Panc1 (cell line): Measurements from ENCODE around the gene ZNF396.

Experiments
- CTCF ChIP-seq: fragments of 450-650 bp; IDR thresholded peaks from 2 replicates; pipeline ENCODE4 v1.5.1; 2017; ENCODE audit warnings: mild to moderate bottlenecking
- POLR2AphosphoS5 ChIP-seq: IDR thresholded peaks from 2 replicates; pipeline ENCODE4 v1.6.1; 2012; ENCODE audit warnings: mild to moderate bottlenecking, low read depth, low read length, moderate library complexity
- REST ChIP-seq, 2 experiments: IDR thresholded peaks; 2 replicates each; pipeline ENCODE4 v1.6.1; 2011 to 2012; ENCODE audit warnings: low read depth in 2 of 2, control low read depth in 1 of 2, low read length in 1 of 2, mild to moderate bottlenecking in 1 of 2, moderate library complexity in 1 of 2; ENCODE audit not compliant: insufficient read depth in 1 of 2
- SIN3A ChIP-seq: IDR thresholded peaks from 2 replicates; pipeline ENCODE4 v1.6.1; 2012; ENCODE audit warnings: low read depth, mild to moderate bottlenecking, low read length, moderate library complexity, borderline replicate concordance; ENCODE audit not compliant: insufficient read depth
- TCF7L2 ChIP-seq: IDR thresholded peaks from 2 replicates; pipeline ENCODE4 v1.6.1; 2011; ENCODE audit warnings: mild to moderate bottlenecking, low read depth, low read length, inconsistent platforms

- TF ChIP-seq CTCF, result no peak
- no peak for TF ChIP-seq TCF7L2
- no peak for TF ChIP-seq REST (IDR thresholded peaks at IDR 0.05; ENCODE audit: insufficient read depth in 1 of 2, low read depth in 2 of 2, low read length in 1 of 2)
- no peak for TF ChIP-seq POLR2AphosphoS5
- TF ChIP-seq SIN3A, result no peak
These were observed 32.2 kb downstream of the ZNF396 start for GRCh38 chr18:35344736-35345459.
